PFSK-1 (cell line): ENCODE measurements around the gene CD302.

Experiments used
- REST ChIP-seq, 2 experiments: IDR thresholded peaks; 2 replicates each; pipeline versions ENCODE4 v1.6.1 to v1.8.0; 2011 to 2012; ENCODE audit warnings: low read depth in 2 of 2, low read length in 2 of 2, control low read depth in 1 of 2, inconsistent platforms in 1 of 2, mild to moderate bottlenecking in 1 of 2, moderate library complexity in 1 of 2; ENCODE audit not compliant: insufficient read depth in 1 of 2
- TAF1 ChIP-seq: IDR thresholded peaks from 2 replicates; pipeline ENCODE4 v1.6.1; 2012; ENCODE audit warnings: low read length, control low read depth, borderline replicate concordance; ENCODE audit not compliant: insufficient read depth

GRCh38 chr2:159738509-159739390 lies 59.3 kb downstream of the CD302 start:
- TF ChIP-seq TAF1 (no peak), REST (IDR thresholded peaks at IDR 0.05; ENCODE audit: insufficient read depth in 1 of 2, low read depth in 2 of 2, low read length in 2 of 2) (no peak)
